IMR-90 (cell line): ENCODE data around the gene PPP1R13L. TPM values are rescaled to one million over a fixed set of nuclear protein-coding genes. Genes with fewer than 3 reads are reported as not detected.
"Not testable (repeated sequence)": the region's sequence is repeated elsewhere in the genome, so short reads cannot be mapped to it uniquely, and the experiment has no call there.

Experiments used
- ATAC-seq: fragments of 200-7000 bp; cut with Tn5 transposase; 2 replicates; pipeline ENCODE4 v1.9.1; 2020; ENCODE audit warnings: low read depth, mild to moderate bottlenecking, moderate library complexity
- BruUV-seq: library from RNA; stranded (reverse); fragments of 400-500 nt; replicated peaks from 2 replicates; lab custom pipeline; 2021; lab: Mats Ljungman, UMichigan
- CTCF ChIA-PET: fragments of 300-600 bp; formaldehyde crosslinking; extraction: SDS; loops from one replicate; lab custom pipeline; 2021; ENCODE audit warnings: antibody characterized with exemption; lab: Yijun Ruan, JAX
- POLR2A ChIA-PET: fragments of 300-600 bp; sonication (Branson Sonifier 250); formaldehyde crosslinking; loops from one replicate; lab custom pipeline; 2022; ENCODE audit warnings: antibody characterized with exemption; ENCODE audit not compliant: unreplicated experiment; lab: Charles Lee
- DNase-seq: peaks from one replicate; pipeline ENCODE4 v3.0.0; 2013
- H2AFZ ChIP-seq: replicated peaks from 2 replicates; pipeline ENCODE3; 2013; ENCODE audit warnings: low read length, mild to moderate bottlenecking; ENCODE audit not compliant: poor library complexity
- H2AK5ac ChIP-seq: 2 replicates; pipeline ENCODE4 v1.6.1; 2013; ENCODE audit warnings: low read depth, low read length, inconsistent platforms
- H2AK9ac ChIP-seq: replicated peaks from 2 replicates; pipeline ENCODE3; 2013; ENCODE audit warnings: mild to moderate bottlenecking, low read depth, low read length, moderate library complexity; ENCODE audit not compliant: poor library complexity
- H2BK120ac ChIP-seq: 2 replicates; pipeline ENCODE4 v1.6.1; 2013; ENCODE audit warnings: low read depth, low read length, inconsistent platforms
- H2BK15ac ChIP-seq: 3 replicates; pipeline ENCODE4 v1.6.1; 2013; ENCODE audit warnings: low read depth, low read length, inconsistent platforms
- H2BK20ac ChIP-seq: 2 replicates; pipeline ENCODE4 v1.6.1; 2013; ENCODE audit warnings: low read depth, mild to moderate bottlenecking, inconsistent platforms, low read length, moderate library complexity
- H2BK5ac ChIP-seq: 2 replicates; pipeline ENCODE4 v1.6.1; 2013; ENCODE audit warnings: mild to moderate bottlenecking, low read depth, low read length, inconsistent platforms; ENCODE audit not compliant: poor library complexity, severe bottlenecking
- H3K14ac ChIP-seq: replicated peaks from 2 replicates; pipeline ENCODE4 v1.6.1; 2013; ENCODE audit warnings: low read depth, low read length, inconsistent platforms
- H3K18ac ChIP-seq: 2 replicates; pipeline ENCODE4 v1.6.1; 2013; ENCODE audit warnings: low read depth, low read length, control low read depth
- H3K23ac ChIP-seq: 2 replicates; pipeline ENCODE4 v1.6.1; 2013; ENCODE audit warnings: low read depth, low read length, inconsistent platforms
- H3K27ac ChIP-seq: 2 replicates; pipeline ENCODE4 v1.5.1; 2013; ENCODE audit warnings: mild to moderate bottlenecking, control low read depth, low read length; ENCODE audit not compliant: insufficient read depth
- H3K27me3 ChIP-seq: 2 replicates; pipeline ENCODE4 v1.6.1; 2013; ENCODE audit warnings: low read length; ENCODE audit not compliant: control insufficient read depth, insufficient read depth
- H3K36me3 ChIP-seq: 2 replicates; pipeline ENCODE4 v1.6.1; 2013; ENCODE audit warnings: low read length, mixed read lengths; ENCODE audit not compliant: control insufficient read depth, insufficient read depth
- H3K4ac ChIP-seq: 2 replicates; pipeline ENCODE4 v1.6.1; 2013; ENCODE audit warnings: low read depth, low read length, inconsistent platforms
- H3K4me1 ChIP-seq: 2 replicates; pipeline ENCODE4 v1.6.1; 2013; ENCODE audit warnings: low read length, mixed read lengths; ENCODE audit not compliant: control insufficient read depth, insufficient read depth
- H3K4me2 ChIP-seq: 2 replicates; pipeline ENCODE4 v1.6.1; 2013; ENCODE audit warnings: low read depth, mild to moderate bottlenecking, control low read depth, low read length, moderate library complexity
- H3K4me3 ChIP-seq: 2 replicates; pipeline ENCODE4 v1.5.1; 2013; ENCODE audit warnings: low read depth, mild to moderate bottlenecking, control low read depth, low read length, moderate library complexity; ENCODE audit not compliant: insufficient read depth
- H3K56ac ChIP-seq: 2 replicates; pipeline ENCODE4 v1.6.1; 2013; ENCODE audit warnings: low read length, inconsistent platforms; ENCODE audit not compliant: insufficient read depth; ENCODE audit errors: extremely low read depth
- H3K79me1 ChIP-seq, 2 experiments: 2 replicates each; pipeline ENCODE4 v1.6.1; 2013; ENCODE audit warnings: low read length in 2 of 2, inconsistent platforms in 1 of 2, low read depth in 1 of 2
- H3K9ac ChIP-seq: 2 replicates; pipeline ENCODE4 v1.6.1; 2013; ENCODE audit warnings: low read depth, low read length, control low read depth
- H3K9me1 ChIP-seq: 2 replicates; pipeline ENCODE4 v1.6.1; 2013; ENCODE audit warnings: low read length, inconsistent platforms; ENCODE audit not compliant: insufficient read depth
- H3K9me3 ChIP-seq: 2 replicates; pipeline ENCODE4 v1.6.1; 2013; ENCODE audit warnings: low read length; ENCODE audit not compliant: control insufficient read depth, insufficient read depth
- H4K20me1 ChIP-seq: 2 replicates; pipeline ENCODE4 v1.6.1; 2013; ENCODE audit warnings: low read length, inconsistent platforms; ENCODE audit not compliant: insufficient read depth
- H4K5ac ChIP-seq: 2 replicates; pipeline ENCODE4 v1.6.1; 2013; ENCODE audit warnings: mild to moderate bottlenecking, low read depth, low read length, control low read depth
- H4K8ac ChIP-seq, 2 experiments: 2 replicates each; pipeline ENCODE4 v1.6.1; 2013; ENCODE audit warnings: low read depth in 2 of 2, low read length in 2 of 2, control low read depth in 1 of 2, inconsistent platforms in 1 of 2
- H4K91ac ChIP-seq: 2 replicates; pipeline ENCODE4 v1.6.1; 2013; ENCODE audit warnings: low read depth, low read length, inconsistent platforms; ENCODE audit not compliant: insufficient read depth
- BHLHE40 ChIP-seq: fragments of 150-350 bp; IDR thresholded peaks from 2 replicates; pipeline ENCODE4 v1.6.1; 2016; ENCODE audit warnings: mild to moderate bottlenecking, low read depth, low read length
- CEBPB ChIP-seq: IDR thresholded peaks from 2 replicates; pipeline ENCODE4 v1.6.1; 2012; ENCODE audit warnings: low read depth, low read length, improper control_type of control experiment
- NFE2L2 ChIP-seq: fragments of 150-350 bp; IDR thresholded peaks from 2 replicates; pipeline ENCODE4 v1.6.1; 2016; ENCODE audit warnings: low read depth, mild to moderate bottlenecking, low read length
- WGBS, 2 experiments: methylation state at CpG; one replicate each; pipeline versions ENCODE4 v1.1.5 to v1.1.7; 2013; ENCODE audit warnings: missing lambda C conversion rate in 2 of 2; ENCODE audit not compliant: insufficient read length in 1 of 2; ENCODE audit errors: extremely low coverage in 2 of 2; 5-methylcytosine and 5-hydroxymethylcytosine counted together
- dilution Hi-C: fragments of 300-500 bp; cut with HindIII; formaldehyde crosslinking; loops from one replicate; pipeline ENCODE4 v1.14.3; 2018; ENCODE audit warnings: low sequenced_read_pairs; ENCODE audit not compliant: unreplicated experiment
- in situ Hi-C: fragments of 300-500 bp; cut with MboI; formaldehyde crosslinking; loops from 3 replicates; pipeline ENCODE4 v1.14.3; 2019; ENCODE audit warnings: low sequenced_read_pairs, inconsistent platforms, mixed read lengths
- intact Hi-C: fragments of 100-400 bp; cut with micrococcal nuclease; formaldehyde crosslinking; loops from 2 replicates; pipeline ENCODE4 v1.10.0; 2022
- polyA plus RNA-seq, 3 experiments: library from polyadenylated mRNA; depleted of rRNA; stranded (reverse); fragments of >200 nt; gene quantifications; 2 replicates each; pipeline ENCODE4 v1.2.3, GENCODE V29; 2012; ENCODE audit warnings: low replicate concordance in 1 of 3
- total RNA-seq: library from RNA; depleted of rRNA; stranded (reverse); fragments of >200 nt; gene quantifications from 2 replicates; pipeline ENCODE4 v1.2.3, GENCODE V29; 2012
- TF ChIP-seq, protein P1 (sequence below): fragments of 150-350 bp; IDR thresholded peaks from 2 replicates; pipeline ENCODE4 v1.6.1; 2017; ENCODE audit warnings: mild to moderate bottlenecking, antibody characterized with exemption, low read length, low read depth

PPP1R13L gene
- total and polyA plus RNA-seq, 2 of the 4 experiments (the other 2 are of a cell fraction) = 3.0 to 13.3 TPM

GRCh38 chr19:45431008-45431407 is 26.1 kb upstream of the PPP1R13L start:
- TF ChIP-seq CEBPB = peak; percentile 80
- TF ChIP-seq, protein P1, sequence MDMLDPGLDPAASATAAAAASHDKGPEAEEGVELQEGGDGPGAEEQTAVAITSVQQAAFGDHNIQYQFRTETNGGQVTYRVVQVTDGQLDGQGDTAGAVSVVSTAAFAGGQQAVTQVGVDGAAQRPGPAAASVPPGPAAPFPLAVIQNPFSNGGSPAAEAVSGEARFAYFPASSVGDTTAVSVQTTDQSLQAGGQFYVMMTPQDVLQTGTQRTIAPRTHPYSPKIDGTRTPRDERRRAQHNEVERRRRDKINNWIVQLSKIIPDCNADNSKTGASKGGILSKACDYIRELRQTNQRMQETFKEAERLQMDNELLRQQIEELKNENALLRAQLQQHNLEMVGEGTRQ = peak; percentile 43; the same call in 1 of the 2 replicates
- TF ChIP-seq BHLHE40 = peak; percentile 89
- peak; percentile 26; the same call in 1 of the 2 replicates for TF ChIP-seq NFE2L2
- POLR2A ChIA-PET, H3K9ac ChIP-seq, in situ Hi-C loops, H3K4me3 ChIP-seq, H4K91ac ChIP-seq, H3K23ac ChIP-seq, H2BK20ac ChIP-seq, H2BK5ac ChIP-seq, H3K27me3 ChIP-seq, intact Hi-C loops, ATAC-seq, H3K56ac ChIP-seq, H4K5ac ChIP-seq, H3K36me3 ChIP-seq, H2AK9ac ChIP-seq, H4K20me1 ChIP-seq, H3K9me3 ChIP-seq, dilution Hi-C loops, H3K9me1 ChIP-seq, H3K4me1 ChIP-seq, BruUV-seq: not testable (repeated sequence)
- 67% methylated on average over 3 of the region's 9 CpGs; no CpG with 5 or more reads in 1 of the 2 experiments for WGBS, 2 experiments
- Histone ChIP-seq H2BK15ac (peak overlapping the region; percentile 56; the same call in 1 of the 3 replicates), H3K4me2 (peak overlapping the region; percentile 20; the same call in 1 of the 2 replicates), H2AFZ (peak overlapping the region; percentile 51), H2AK5ac (peak overlapping the region; percentile 71; the same call in 1 of the 2 replicates), H2BK120ac (peak overlapping the region; percentile 30; the same call in 1 of the 2 replicates), H3K14ac (peak overlapping the region; percentile 17; the same call in 1 of the 2 replicates), H3K27ac (peak overlapping the region; percentile 66; the same call in 1 of the 2 replicates), H3K4ac (peak overlapping the region; percentile 24; the same call in 1 of the 2 replicates), H3K79me1 (peaks cover 0 to 13% of the 10 kb centered on the region in 2 experiments; a peak in 2 of 4 replicates), H4K8ac (peak overlapping the region in 1 of 2 experiments; percentile 79; a peak in 1 of 4 replicates), H3K18ac (peak overlapping the region; percentile 5; the same call in 1 of the 2 replicates)
- peak; percentile 71 for DNase-seq
- CTCF ChIA-PET = interaction anchor here (1.0 to 1.6 kb wide), 2 partner anchors 8 to 48 kb away, joined by 3 to 11 read pairs; no protein-coding TSS in a partner anchor

- H3K9me1 ChIP-seq, H3K9me3 ChIP-seq, H2AFZ ChIP-seq, H3K56ac ChIP-seq, POLR2A ChIA-PET, H3K36me3 ChIP-seq, H3K4me3 ChIP-seq, H2BK5ac ChIP-seq, H3K23ac ChIP-seq, dilution Hi-C loops, H4K20me1 ChIP-seq, H3K18ac ChIP-seq, ATAC-seq, H3K14ac ChIP-seq, H3K9ac ChIP-seq, in situ Hi-C loops, CTCF ChIA-PET, DNase-seq, H4K91ac ChIP-seq, H2BK15ac ChIP-seq, H3K4me2 ChIP-seq, H3K4me1 ChIP-seq, H3K27me3 ChIP-seq, H4K5ac ChIP-seq, BruUV-seq, H3K27ac ChIP-seq: not testable (repeated sequence)
- Histone ChIP-seq H2BK20ac (peak overlapping the region; percentile 70; the same call in 1 of the 2 replicates), H3K4ac (peak overlapping the region; percentile 8; the same call in 1 of the 2 replicates), H4K8ac (0 out of 4 replicates have a peak overlapping the region, but pooled peaks of 1 of the 2 experiments have one; percentile 10), H3K79me1 (peaks cover 0 to 13% of the 10 kb centered on the region in 2 experiments; a peak in 2 of 4 replicates), H2AK5ac (peak overlapping the region; percentile 17; the same call in 1 of the 2 replicates), H2BK120ac (peak overlapping the region; percentile 9; the same call in 1 of the 2 replicates), H2AK9ac (peak overlapping the region; percentile 42)
- intact Hi-C loops = loop anchor here (5.0 kb wide), 1 partner anchor 212 kb away; no protein-coding TSS in a partner anchor
- whole genome bisulfite sequencing, 2 experiments = 84% methylated on average over 8 of the region's 11 CpGs; no CpG with 5 or more reads in 1 of the 2 experiments
These were observed 25.0 kb upstream of the PPP1R13L start for GRCh38 chr19:45429896-45430295.
